Measurements from ENCODE around the gene FAM120A.

The FAM120A gene

GRCh38 chr9:93503381-93503780 is 51.9 kb downstream of the FAM120A start:
- H2BK5ac ChIP-seq (ENCODE audit: low read length), result no peak overlapping the region
- H3K18ac ChIP-seq (ENCODE audit: low read length), result no peak overlapping the region
- no peak overlapping the region for H3K27ac ChIP-seq (replicated peaks; ENCODE audit: low read length)
- H4K91ac ChIP-seq (ENCODE audit: low read depth, low read length, poor library complexity), result no peak overlapping the region
- no peaks in the 10 kb centered on the region for H3K79me1 ChIP-seq (ENCODE audit: low read depth, low read length)
- H2AK5ac ChIP-seq (ENCODE audit: low read depth, low read length), result no peak overlapping the region
- H3K4ac ChIP-seq (ENCODE audit: low read length), result no peak overlapping the region
- H2BK15ac ChIP-seq (ENCODE audit: low read length), result no peak overlapping the region
- no peak overlapping the region for H3K9ac ChIP-seq (ENCODE audit: low read depth, low read length, poor library complexity)
- no peak overlapping the region for H3K4me2 ChIP-seq (ENCODE audit: insufficient read depth, low read length, poor library complexity, severe bottlenecking)
- WGBS, 2 donors (ENCODE audit: extremely low coverage in 2 of 2, insufficient read length in 2 of 2, insufficient replicate concordance in 1 of 2), result no CpG with 5 or more reads among the region's 4 CpGs
- H2BK120ac ChIP-seq (ENCODE audit: low read depth, low read length), result no peak overlapping the region
- no peak overlapping the region for H3K23ac ChIP-seq (ENCODE audit: low read depth, low read length, poor library complexity)
- H2BK12ac ChIP-seq (ENCODE audit: low read length), result no peak overlapping the region
- H3K36me3 ChIP-seq (replicated peaks in 1 of 2; ENCODE audit: control insufficient read depth in 2 of 2, insufficient read depth in 2 of 2, low read length in 2 of 2), result peaks cover 3 to 74% of the 10 kb centered on the region in 2 donors
- no peaks in the 10 kb centered on the region for H3K4me1 ChIP-seq (ENCODE audit: control insufficient read depth in 2 of 2, insufficient read depth in 1 of 2, low read depth in 1 of 2, low read length in 2 of 2)
- H3K9me3 ChIP-seq (replicated peaks in 1 of 2; ENCODE audit: control insufficient read depth in 2 of 2, insufficient read depth in 1 of 2, low read depth in 1 of 2, low read length in 2 of 2), result no peaks in the 10 kb centered on the region
- no peak overlapping the region for H4K8ac ChIP-seq (ENCODE audit: low read depth, low read length)
- H3K14ac ChIP-seq (ENCODE audit: low read length), result no peak overlapping the region
- H3K27me3 ChIP-seq (ENCODE audit: control insufficient read depth in 3 of 3, insufficient read depth in 3 of 3, low read depth in 1 of 3, low read length in 3 of 3), result no peaks in the 10 kb centered on the region
- no peak overlapping the region for H2AFZ ChIP-seq (ENCODE audit: low read length)
- no peak for DNase-seq (ENCODE audit: low spot score)
- H3K4me3 ChIP-seq (ENCODE audit: low read length in 2 of 2), result no peak overlapping the region

- Histone ChIP-seq H3K36me3 (replicated peaks in 1 of 2; ENCODE audit: control insufficient read depth in 2 of 2, insufficient read depth in 2 of 2, low read length in 2 of 2) (peaks cover 0 to 60% of the 10 kb centered on the region in 2 donors), H4K91ac (ENCODE audit: low read depth, low read length, poor library complexity) (no peak overlapping the region), H2AK5ac (ENCODE audit: low read depth, low read length) (no peak overlapping the region), H3K27me3 (ENCODE audit: control insufficient read depth in 3 of 3, insufficient read depth in 3 of 3, low read depth in 1 of 3, low read length in 3 of 3) (no peaks in the 10 kb centered on the region), H4K8ac (ENCODE audit: low read depth, low read length) (no peak overlapping the region), H2BK12ac (ENCODE audit: low read length) (no peak overlapping the region), H3K79me1 (ENCODE audit: low read depth, low read length) (no peaks in the 10 kb centered on the region), H2AFZ (ENCODE audit: low read length) (no peak overlapping the region), H3K23ac (ENCODE audit: low read depth, low read length, poor library complexity) (no peak overlapping the region), H3K9me3 (replicated peaks in 1 of 2; ENCODE audit: control insufficient read depth in 2 of 2, insufficient read depth in 1 of 2, low read depth in 1 of 2, low read length in 2 of 2) (no peaks in the 10 kb centered on the region), H3K14ac (ENCODE audit: low read length) (no peak overlapping the region), H2BK15ac (ENCODE audit: low read length) (no peak overlapping the region), H3K18ac (ENCODE audit: low read length) (no peak overlapping the region), H3K4ac (ENCODE audit: low read length) (no peak overlapping the region), H3K4me3 (ENCODE audit: low read length in 2 of 2) (no peak overlapping the region), H2BK5ac (ENCODE audit: low read length) (no peak overlapping the region), H3K4me1 (ENCODE audit: control insufficient read depth in 2 of 2, insufficient read depth in 1 of 2, low read depth in 1 of 2, low read length in 2 of 2) (peaks cover 0 to 3% of the 10 kb centered on the region in 2 donors), H2BK120ac (ENCODE audit: low read depth, low read length) (no peak overlapping the region), H3K27ac (replicated peaks; ENCODE audit: low read length) (no peak overlapping the region), H3K9ac (ENCODE audit: low read depth, low read length, poor library complexity) (no peak overlapping the region), H3K4me2 (ENCODE audit: insufficient read depth, low read length, poor library complexity, severe bottlenecking) (no peak overlapping the region)
- no peak for DNase-seq (ENCODE audit: low spot score)
- WGBS, 2 donors (ENCODE audit: extremely low coverage in 2 of 2, insufficient read length in 2 of 2, insufficient replicate concordance in 1 of 2), result no CpG with 5 or more reads among the region's 4 CpGs
These were observed 54.2 kb downstream of the FAM120A start for GRCh38 chr9:93505541-93506132.

- no peak overlapping the region for H4K8ac ChIP-seq (ENCODE audit: low read depth, low read length)
- DNase-seq (ENCODE audit: low spot score), result no peak
- H2BK120ac ChIP-seq (ENCODE audit: low read depth, low read length), result no peak overlapping the region
These were observed 56.3 kb downstream of the FAM120A start for GRCh38 chr9:93507768-93508167.

GRCh38 chr9:93508207-93508606 is 56.7 kb downstream of the FAM120A start:
- H2BK12ac ChIP-seq (ENCODE audit: low read length), result no peak overlapping the region
- H3K18ac ChIP-seq (ENCODE audit: low read length), result peak overlapping the region; percentile 29
- H3K14ac ChIP-seq (ENCODE audit: low read length), result no peak overlapping the region
- no peak overlapping the region for H3K9ac ChIP-seq (ENCODE audit: low read depth, low read length, poor library complexity)
- H2BK15ac ChIP-seq (ENCODE audit: low read length), result no peak overlapping the region
- peaks cover 0 to 1% (median 0%) of the 10 kb centered on the region in 3 experiments for H3K27me3 ChIP-seq (ENCODE audit: control insufficient read depth in 3 of 3, insufficient read depth in 3 of 3, low read depth in 1 of 3, low read length in 3 of 3)
- WGBS, 2 donors (ENCODE audit: extremely low coverage in 2 of 2, insufficient read length in 2 of 2, insufficient replicate concordance in 1 of 2), result no CpG with 5 or more reads among the region's 2 CpGs
- no peak overlapping the region for H3K4ac ChIP-seq (ENCODE audit: low read length)
- H3K27ac ChIP-seq (replicated peaks; ENCODE audit: low read length), result no peak overlapping the region
- H4K91ac ChIP-seq (ENCODE audit: low read depth, low read length, poor library complexity), result no peak overlapping the region
- no peak overlapping the region for H3K4me2 ChIP-seq (ENCODE audit: insufficient read depth, low read length, poor library complexity, severe bottlenecking)
- DNase-seq (ENCODE audit: low spot score), result no peak
- no peaks in the 10 kb centered on the region for H3K9me3 ChIP-seq (replicated peaks in 1 of 2; ENCODE audit: control insufficient read depth in 2 of 2, insufficient read depth in 1 of 2, low read depth in 1 of 2, low read length in 2 of 2)
- H3K4me1 ChIP-seq (ENCODE audit: control insufficient read depth in 2 of 2, insufficient read depth in 1 of 2, low read depth in 1 of 2, low read length in 2 of 2), result peaks cover 0 to 3% of the 10 kb centered on the region in 2 donors
- no peaks in the 10 kb centered on the region for H3K79me1 ChIP-seq (ENCODE audit: low read depth, low read length)
- peak overlapping the region in 1 of 2 donors; percentile 30 for H3K4me3 ChIP-seq (ENCODE audit: low read length in 2 of 2)
- no peak overlapping the region for H2AFZ ChIP-seq (ENCODE audit: low read length)
- H3K23ac ChIP-seq (ENCODE audit: low read depth, low read length, poor library complexity), result no peak overlapping the region
- no peak overlapping the region for H2AK5ac ChIP-seq (ENCODE audit: low read depth, low read length)
- H2BK5ac ChIP-seq (ENCODE audit: low read length), result no peak overlapping the region
- H3K36me3 ChIP-seq (replicated peaks in 1 of 2; ENCODE audit: control insufficient read depth in 2 of 2, insufficient read depth in 2 of 2, low read length in 2 of 2), result peaks cover 1 to 36% of the 10 kb centered on the region in 2 donors
- H4K8ac ChIP-seq (ENCODE audit: low read depth, low read length), result no peak overlapping the region
- no peak overlapping the region for H2BK120ac ChIP-seq (ENCODE audit: low read depth, low read length)

More at GRCh38 chr9:93507768-93508167, 56.3 kb downstream of the FAM120A start:
- H2BK15ac ChIP-seq (ENCODE audit: low read length), result no peak overlapping the region
- H2BK5ac ChIP-seq (ENCODE audit: low read length), result no peak overlapping the region
- no peak overlapping the region for H2BK12ac ChIP-seq (ENCODE audit: low read length)
- no peak overlapping the region for H3K4me3 ChIP-seq (ENCODE audit: low read length in 2 of 2)
- no peak overlapping the region for H3K9ac ChIP-seq (ENCODE audit: low read depth, low read length, poor library complexity)
- no peaks in the 10 kb centered on the region for H3K79me1 ChIP-seq (ENCODE audit: low read depth, low read length)
- H3K27me3 ChIP-seq (ENCODE audit: control insufficient read depth in 3 of 3, insufficient read depth in 3 of 3, low read depth in 1 of 3, low read length in 3 of 3), result no peaks in the 10 kb centered on the region
- peaks cover 0 to 39% of the 10 kb centered on the region in 2 donors for H3K36me3 ChIP-seq (replicated peaks in 1 of 2; ENCODE audit: control insufficient read depth in 2 of 2, insufficient read depth in 2 of 2, low read length in 2 of 2)
- H3K18ac ChIP-seq (ENCODE audit: low read length), result no peak overlapping the region
- no peak overlapping the region for H3K4ac ChIP-seq (ENCODE audit: low read length)
- H3K14ac ChIP-seq (ENCODE audit: low read length), result no peak overlapping the region
- no peaks in the 10 kb centered on the region for H3K9me3 ChIP-seq (replicated peaks in 1 of 2; ENCODE audit: control insufficient read depth in 2 of 2, insufficient read depth in 1 of 2, low read depth in 1 of 2, low read length in 2 of 2)
- no peak overlapping the region for H2AFZ ChIP-seq (ENCODE audit: low read length)
- H2AK5ac ChIP-seq (ENCODE audit: low read depth, low read length), result no peak overlapping the region
- WGBS, 2 donors (ENCODE audit: extremely low coverage in 2 of 2, insufficient read length in 2 of 2, insufficient replicate concordance in 1 of 2), result no CpG with 5 or more reads among the region's 2 CpGs
- H3K4me1 ChIP-seq (ENCODE audit: control insufficient read depth in 2 of 2, insufficient read depth in 1 of 2, low read depth in 1 of 2, low read length in 2 of 2), result peaks cover 0 to 3% of the 10 kb centered on the region in 2 donors
- no peak overlapping the region for H3K27ac ChIP-seq (replicated peaks; ENCODE audit: low read length)
- H4K91ac ChIP-seq (ENCODE audit: low read depth, low read length, poor library complexity), result no peak overlapping the region
- H3K4me2 ChIP-seq (ENCODE audit: insufficient read depth, low read length, poor library complexity, severe bottlenecking), result no peak overlapping the region
- H3K23ac ChIP-seq (ENCODE audit: low read depth, low read length, poor library complexity), result no peak overlapping the region

All from neuronal stem cell (in vitro differentiated cells).